HG03060 (cell line): ENCODE data around the gene MSI1.

Experiments
- ATAC-seq: cut with Tn5 transposase; IDR thresholded peaks from one replicate; pipeline ENCODE4 v1.9.1; 2021; ENCODE audit warnings: low read depth, moderate number of reproducible peaks; ENCODE audit not compliant: unreplicated experiment

The MSI1 gene

DNA sequence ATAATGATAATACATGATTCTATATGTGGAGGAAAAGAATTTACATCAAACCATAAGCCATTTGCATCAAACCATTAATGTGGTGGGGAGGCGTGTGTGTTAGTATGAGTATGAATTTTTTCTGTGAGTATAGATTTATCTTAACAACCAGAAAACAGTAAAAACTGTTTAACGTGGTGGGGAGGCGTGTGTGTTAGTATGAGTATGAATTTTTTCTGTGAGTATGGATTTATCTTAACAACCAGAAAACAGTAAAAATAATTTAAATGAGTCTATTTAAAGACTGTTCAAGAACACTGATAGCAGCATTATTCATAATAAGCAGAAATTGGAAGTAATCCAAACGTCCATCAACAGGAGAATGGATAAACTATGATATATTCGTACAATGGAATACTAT, 9.1 kb upstream of the MSI1 start:
- no peak for ATAC-seq

DNA sequence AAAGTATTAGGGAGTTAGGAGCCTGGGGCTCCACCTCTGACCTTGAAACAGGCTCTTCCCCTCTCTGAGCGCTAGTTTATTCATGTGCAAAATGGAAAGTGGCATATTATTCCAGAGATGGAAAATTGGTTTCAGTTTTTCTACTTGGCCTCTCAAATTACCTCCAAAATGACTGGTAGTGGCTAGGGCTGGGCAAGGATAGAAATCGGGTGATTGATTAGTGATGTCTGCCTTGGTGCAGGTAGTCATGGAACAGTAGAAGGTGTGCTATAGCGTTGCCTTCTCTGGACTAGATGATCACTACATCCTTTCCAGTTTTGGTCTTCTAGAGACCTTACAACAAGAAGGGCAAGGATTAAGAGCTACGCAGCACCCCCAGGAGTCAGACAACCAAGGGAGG, 8.6 kb upstream of the MSI1 start:
- no peak for ATAC-seq

DNA sequence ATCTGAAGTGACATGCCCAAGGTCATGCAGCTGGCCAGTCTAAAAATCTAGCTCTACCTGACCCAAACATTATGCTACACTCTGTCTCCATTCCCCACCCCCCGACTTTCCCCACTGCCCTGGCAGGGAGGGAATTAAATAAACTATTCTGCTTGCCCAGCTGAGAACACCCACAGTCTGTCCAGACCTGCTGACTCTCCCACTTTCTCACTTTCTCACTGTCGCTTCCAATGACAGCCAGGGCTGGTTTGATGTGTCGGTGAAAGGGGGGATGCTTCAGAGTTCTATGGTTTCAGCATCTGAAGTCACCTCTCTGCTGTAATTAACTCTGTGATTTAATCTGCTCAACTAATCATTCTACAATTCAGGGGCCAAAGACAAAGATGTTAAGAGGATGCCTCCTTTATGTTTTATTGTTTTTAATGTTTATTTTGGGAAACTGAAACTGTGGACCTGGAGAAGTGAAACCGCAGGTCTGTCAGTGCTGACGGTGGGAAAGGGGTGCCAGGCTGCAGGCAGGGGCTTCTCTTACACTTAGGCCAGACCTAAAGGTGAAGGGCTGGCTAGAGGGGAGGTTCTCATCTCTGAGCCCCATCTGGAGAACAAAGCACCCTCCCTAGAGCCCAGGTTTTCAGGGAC, 8.1 kb upstream of the MSI1 start:
- ATAC-seq = no peak

DNA sequence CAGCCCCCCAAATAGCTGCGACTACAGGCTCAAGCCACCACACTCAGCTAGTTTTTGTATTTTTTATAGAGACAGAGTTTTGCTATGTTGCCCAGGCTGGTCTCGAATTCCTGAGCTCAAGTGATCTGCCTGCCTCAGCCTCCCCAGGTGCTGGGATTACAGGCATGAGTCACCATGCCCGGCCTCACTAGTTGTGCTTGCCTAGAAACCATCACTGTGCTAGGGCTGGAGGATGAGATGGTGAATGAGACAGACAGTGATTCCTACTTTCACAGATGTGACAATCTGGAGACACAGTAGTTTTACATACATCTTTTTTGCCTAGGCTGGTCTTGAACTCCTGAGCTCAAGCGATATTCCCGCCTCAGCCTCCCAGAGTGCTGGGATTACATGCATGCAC, 7.5 kb upstream of the MSI1 start:
- ATAC-seq = no peak

DNA sequence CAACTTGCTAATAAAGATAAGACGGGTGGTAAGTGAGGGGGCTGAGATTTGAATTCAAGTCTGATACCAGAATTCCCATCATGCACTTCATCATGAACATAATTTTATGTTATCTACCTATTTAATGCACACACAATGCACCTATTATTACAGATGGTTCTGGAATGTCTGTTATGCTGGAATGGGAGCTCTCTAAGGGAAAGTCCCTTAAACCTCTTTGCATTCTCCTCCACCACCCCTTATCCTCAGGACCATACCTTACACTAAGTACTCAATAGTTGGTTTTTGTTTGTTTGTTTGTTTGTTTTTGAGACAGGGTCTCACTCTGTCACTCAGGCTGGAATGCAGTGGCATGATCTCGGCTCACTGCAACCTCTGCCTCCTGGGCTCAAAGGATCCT, 7.0 kb upstream of the MSI1 start:
- no peak for ATAC-seq

DNA sequence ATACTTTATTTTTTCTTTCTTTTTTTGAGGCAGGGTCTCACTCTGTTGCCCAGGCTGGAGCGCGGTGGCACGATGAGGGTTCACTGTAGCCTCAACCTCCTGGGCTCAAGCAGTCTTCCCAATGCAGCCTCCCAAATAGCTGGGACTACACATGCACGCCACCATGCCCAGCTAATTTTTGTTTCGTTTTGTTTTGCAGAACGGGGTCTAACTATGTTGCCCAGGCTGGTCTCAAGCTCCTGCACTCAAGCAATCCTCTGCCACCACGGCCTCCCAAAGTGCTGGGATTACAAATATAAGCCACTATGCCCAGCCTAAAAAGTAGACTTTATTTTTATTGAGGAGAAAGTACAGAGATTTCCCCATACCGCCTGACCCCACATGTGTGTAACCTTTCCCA, 4.7 kb upstream of the MSI1 start:
- no peak for ATAC-seq

DNA sequence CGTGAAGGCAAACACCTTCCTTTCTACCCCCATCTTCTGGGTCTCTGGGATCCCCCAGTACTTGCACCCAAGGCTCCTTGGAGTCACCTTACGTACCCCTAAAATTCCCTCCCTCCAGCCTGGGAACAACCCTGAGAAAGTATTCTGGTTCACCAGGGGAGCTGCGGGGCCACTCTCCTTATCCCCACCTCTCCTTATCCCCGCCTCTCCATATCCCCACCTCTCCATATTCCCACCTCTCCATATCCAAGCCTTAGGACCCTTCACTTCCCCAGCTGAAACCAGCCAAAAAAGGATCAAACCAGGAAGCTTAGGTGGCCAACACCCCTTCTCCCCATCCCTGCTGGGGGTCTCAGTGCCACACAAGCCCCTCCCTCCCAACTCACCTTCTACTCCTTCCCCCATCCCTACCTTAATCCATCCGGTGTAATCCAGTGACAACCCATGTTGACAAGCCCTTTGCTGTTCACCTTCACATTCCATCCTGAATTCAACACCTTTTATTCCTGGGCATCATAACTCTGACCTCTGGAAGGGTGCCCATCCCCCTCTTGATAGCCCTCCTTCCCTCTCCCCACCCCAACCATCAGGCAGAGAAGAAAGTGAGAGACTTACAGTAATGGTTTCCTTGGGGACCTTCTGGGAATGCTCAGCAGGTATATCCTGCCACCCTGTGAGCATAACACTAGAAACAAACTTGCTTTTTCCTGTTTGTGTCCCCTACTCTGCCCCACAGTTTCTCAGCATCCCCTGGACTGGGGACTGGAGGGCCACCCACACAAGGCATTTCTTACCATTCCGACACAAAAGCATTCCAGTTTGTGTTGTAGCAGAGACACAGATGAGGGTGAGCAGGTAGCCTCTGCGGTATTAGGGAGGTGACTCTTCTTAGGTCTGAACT, 1.6 kb upstream of the MSI1 start:
- ATAC-seq = no peak

DNA sequence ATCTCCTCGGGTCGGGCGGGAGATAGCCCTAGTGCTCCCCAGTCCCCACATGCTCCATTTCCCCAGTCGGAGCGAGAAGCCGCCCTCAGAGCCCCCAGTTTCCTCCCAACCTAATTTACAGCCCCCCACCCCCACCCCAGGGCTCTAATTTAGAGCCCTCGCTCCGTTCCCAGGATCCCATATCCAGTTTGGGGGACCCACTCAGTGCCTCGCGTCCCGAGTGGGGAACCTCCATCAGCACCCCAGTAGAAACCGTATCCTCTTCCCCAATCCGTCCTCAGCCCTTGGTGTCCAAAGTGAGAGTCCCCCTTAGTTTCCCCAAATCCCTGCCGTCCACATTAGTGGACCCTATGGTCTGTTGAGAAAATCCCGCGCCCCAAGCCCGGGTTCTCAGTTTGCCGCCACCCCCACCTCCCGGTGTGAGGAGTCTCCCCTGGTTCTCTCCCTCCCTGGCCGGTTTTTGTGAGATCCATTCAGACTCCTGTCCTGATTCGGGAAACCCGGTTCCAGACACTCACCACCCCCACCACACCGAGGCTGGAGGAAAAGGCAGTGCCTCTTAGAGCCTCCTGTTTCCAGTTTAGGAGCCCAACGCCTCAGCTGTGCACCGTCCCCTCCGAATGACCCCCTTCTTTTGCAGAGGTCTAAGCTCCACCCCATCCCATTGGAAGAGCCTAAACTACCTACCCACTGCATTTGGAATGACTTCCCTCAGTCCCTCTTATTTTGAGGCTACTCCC, 809 bp upstream of the MSI1 start:
- no peak for ATAC-seq

DNA sequence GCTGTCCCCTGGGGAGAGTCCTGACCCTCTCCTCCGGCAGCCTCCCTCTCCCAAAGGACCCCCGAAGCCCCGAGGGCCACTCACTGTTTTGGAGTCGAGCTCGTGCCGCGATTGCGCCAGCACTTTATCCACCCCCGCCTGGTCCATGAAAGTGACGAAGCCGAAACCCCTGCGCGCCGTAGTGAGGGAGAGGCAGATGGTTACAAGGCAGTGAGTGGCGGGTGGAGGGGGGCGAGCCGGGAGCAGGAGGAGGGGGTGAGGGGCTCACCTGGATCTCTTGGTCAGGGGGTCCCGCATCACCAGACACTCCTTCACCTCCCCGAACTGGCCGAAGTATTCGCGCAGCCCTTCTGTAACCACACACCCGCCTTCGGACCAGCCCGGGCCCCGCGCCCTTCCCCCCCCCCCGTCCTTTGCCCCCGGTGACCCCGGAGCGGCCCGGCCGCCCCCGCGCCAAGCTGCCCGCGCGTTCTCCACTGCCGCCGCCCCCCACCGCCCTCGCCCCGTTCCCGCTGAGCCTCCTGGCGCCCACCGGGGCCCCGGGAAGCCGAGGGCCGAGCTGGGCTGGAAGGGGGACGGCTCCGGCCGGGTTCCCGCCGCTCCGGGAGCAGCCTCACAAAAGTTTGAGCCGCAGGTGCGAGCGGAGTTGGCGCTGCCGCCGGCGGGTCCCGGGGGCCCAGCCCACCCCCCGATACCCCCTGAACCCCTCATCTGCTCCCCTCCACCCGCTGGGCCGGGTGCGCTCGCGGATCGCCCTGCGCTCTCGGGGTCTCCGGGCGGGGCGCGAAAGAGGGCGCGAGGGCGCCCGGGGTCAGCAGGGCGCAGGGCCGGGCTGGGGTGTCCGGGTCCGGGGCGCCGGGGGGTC, 808 bp downstream of the MSI1 start:
- no peak for ATAC-seq

DNA sequence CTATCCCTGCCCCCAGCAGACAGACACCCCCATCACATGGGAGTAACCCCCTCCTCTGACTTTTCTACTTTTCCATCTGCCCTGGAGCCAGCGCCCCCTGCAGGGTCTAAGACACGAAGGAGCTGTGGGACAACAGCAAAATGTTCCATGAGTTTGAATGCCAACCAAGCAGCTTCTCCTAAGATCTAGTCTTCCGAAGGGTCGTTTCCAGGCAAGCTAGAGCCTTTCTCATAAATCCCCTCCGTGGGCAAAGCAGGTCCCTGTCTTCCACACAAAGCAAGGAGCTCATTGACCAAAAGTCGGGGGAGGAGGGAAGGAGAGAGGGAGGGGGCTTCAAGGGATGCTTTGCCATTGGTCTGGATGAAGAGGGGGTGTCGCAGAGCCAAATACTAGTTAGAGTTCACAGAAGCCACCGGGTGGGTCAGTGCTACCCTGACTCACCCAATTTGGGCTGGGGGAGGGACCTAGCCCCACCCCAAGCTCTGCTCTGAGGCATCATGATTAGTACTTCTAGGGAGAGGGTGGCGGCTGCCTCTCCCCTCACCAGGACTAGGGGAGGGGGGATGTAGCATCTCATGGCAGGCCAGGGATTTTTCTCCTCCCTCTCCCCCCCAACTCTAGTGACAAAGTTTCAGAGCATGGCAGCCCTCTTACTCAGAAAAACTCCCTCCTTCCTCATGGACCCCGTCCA, 1.6 kb downstream of the MSI1 start:
- ATAC-seq = no peak

DNA sequence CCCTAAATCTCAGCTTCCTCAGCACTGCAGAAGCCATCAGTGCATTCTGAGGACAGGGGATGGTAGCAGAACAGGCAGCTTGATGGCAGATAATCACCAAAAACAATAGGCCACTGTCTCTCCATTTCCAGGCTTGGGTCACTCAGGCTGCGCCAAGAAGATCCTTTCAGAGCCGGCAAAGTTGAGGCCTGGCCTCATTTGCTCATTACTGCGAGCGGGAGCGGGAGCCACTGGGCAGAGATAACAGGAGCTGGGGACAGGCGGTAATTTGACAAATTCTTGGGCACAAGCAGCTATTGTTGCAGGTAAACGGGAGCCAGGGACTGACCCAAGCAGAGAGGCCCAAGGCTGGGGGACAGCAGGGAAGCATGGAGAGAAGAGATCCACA, 2.1 kb downstream of the MSI1 start:
- ATAC-seq = no peak

DNA sequence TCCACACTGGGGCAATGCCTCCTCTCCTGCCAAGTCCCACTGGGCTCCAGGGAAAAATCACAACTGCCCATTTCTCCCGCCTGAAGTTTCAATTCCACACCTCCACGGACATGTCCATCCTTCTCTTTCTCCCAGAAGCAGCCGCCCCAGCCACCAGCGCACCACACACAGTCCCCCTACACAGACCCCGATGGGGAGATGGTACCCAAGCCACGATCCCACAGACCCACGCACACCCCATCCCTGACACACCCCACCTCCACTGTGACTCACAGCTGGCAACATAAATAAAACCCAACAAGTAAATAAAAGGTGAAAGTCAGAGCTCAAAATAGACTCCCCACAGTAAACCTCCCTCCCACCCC, 2.6 kb downstream of the MSI1 start:
- no peak for ATAC-seq

DNA sequence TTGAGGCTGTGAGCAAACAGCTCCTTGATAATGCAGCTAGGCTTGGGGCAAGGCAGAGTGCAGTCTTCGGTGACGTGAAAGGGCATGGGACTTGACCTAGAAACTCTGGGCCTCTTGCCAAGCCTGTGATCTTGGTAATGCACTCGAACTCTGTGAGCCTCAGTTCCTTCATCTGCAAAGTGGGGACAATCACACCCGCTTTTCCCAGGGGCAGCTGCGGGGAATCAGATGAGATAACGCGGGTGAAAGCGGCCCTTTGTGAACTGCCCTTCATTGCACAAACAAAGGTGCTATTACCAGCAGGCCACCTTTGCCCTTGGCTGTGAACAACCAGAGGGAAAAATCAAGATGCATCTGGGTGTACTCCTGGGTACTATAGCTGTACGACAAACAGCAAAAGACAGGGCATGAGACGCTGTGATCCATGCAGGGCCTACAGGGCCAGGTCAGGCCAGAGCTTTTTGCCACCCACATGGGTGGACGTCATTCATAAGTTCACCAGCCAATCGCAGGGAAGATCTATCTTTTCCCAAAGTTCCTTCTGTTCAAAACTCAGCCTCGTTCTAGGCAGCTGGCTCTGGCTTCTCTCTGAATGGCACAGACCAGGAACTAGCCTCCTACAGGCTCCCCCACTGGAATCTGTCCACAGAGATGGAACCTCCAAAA, 3.2 kb downstream of the MSI1 start:
- ATAC-seq = no peak

DNA sequence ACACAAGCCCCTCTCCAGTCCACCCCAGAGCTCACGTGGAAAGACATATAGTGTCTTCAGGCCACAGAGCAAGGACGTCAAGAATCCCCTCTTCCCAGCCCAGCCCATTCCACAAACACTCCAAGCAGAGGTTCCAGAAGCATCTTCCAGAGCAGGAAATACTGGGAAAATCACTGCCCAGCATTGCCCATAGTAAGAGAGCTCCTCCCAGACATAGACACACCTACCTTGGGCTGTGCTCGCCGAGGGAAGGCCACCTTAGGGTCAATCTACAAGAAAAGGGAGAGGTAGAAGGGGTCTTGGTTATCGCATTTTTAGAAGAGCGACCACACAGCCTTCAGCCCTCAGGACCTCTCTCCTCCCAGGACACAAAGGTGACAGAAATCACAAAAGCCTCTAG, 4.5 kb downstream of the MSI1 start:
- ATAC-seq = no peak

DNA sequence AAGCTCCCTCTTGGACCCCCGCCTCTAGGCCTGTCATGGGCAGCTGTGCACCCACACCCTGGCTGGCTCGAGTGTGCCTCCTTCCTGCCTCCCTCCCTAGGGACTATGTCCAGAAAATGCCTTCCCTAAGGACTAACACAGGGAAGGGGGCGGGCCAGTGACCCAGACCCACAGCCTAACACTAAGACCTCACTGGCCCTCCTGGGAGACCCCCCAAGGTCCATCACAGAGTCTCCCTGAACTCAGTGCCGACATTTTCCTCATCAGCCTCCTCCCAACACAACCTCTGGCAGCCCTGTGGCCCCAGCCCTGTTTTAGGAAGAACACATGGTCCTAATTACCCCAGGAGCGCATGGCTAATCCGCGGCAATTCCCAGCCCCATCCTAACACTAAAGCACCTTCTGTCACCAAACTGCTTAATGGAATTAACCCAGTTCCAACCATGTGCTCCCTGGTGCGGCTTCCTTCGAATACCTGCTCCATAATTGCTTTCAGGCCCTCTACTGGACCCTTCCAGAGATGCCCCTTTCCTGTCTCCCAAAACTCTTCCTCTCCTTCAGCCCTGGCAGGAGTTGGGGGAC, 5.6 kb downstream of the MSI1 start:
- ATAC-seq = no peak

DNA sequence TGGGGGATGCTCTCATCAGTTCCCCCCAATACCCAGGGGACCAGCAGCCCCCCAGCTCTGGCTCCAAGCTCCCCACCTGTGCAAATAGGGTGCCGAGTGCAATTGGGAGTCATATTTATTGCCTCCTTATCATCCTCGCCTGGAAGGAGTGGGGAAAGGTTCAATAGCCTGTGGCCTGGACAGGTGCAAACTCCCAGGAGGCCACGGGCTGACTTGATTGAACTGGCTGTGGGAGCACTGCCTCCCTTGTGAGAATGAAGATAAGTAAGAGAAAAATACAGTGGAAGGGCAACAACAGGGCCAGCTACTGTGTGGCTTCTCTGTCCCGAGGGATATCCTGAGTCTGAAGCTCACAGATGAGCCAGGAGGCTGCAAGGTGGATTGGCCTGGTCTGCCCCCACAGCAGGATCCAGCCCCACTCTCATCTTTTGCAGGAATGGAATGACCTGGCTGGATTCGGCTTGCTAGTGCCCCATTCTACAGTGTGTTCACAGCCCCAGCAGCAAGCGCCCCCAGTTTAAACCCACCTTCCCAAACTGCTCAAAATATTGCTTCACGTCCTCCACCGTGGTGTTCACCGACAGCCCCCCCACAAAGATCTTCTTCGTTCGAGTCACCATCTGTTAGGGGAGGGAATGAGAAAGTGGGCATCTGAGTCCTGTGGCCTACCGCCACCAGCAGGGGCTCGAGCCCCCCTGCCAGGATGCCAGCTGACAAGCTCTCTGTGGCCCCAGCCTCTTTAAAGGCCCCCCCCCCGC, 6.3 kb downstream of the MSI1 start:
- ATAC-seq = no peak

DNA sequence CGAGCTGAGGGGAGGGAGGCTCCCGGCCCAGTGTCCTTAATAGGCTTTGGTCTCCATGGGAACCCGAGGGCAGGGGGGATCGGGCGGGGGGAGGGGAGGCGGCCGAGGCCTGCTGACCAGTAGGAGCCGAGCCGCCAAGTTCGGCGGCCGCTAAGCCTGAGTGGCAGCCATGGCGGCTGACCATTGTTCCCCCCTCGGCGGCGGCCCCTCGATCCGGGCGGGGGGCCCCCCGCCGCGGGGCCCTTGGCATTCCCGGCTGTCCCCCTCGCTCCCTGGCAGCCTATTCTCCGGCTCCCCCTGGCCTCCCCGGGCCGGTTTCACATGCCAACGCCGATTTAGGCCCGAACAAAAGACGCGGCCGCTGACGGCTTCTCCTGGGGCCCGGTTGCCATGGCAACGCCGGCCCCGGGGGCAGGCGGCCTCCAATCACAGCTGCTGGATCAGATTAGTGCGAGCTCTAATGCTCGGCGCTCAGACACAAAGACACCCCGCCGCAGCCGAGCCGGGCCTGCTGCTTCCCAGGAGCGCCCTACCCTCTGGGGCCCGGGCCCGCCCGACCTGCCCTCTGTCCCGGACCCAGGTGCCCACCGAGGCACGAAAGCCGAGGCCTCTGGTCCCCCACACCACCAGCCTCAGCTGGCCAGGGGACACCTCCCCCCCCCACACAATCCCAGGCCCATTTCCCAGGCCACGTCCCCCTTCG, 7.3 kb downstream of the MSI1 start:
- no peak for ATAC-seq

DNA sequence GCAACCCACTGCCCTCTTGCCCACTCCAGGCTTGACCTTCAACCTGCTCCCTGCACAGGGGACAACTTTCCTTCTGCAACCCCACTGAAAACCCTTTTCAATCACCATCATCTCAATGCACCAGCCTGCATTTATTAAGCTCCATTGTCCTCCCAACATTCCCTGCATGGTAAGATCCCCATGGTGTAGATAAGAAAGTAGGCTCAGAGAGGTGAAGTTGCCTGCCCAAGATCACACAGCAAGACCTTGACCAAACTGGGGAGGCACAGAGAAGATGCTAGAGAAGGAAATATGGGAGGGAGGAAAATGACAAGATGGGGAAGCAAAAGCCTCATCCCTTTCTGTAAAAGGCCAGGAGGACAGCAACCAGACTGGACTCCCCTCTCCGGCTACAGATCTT, 9.8 kb downstream of the MSI1 start:
- ATAC-seq = no peak
